Measurements from ENCODE around the gene MYO5A.

DNA sequence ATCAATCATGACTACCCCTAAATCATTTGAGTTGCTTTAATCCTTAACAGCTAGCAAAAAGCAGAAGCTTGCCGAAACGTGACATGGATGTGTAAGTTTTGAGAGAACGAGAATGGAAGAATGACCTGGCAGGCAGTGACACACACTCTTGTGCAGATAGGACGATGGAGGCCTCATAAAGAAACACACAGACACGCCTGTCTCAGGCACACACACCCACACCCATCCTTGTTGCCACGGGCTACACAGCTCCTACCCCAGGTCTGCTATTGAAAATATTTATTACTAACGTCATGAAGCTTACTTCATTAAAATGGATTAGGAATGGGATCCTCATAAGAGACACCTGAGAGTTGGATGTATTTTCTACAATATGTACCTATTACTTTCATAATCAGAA lies 241.6 kb downstream of the MYO5A start:
- TF ChIP-seq, protein P1, sequence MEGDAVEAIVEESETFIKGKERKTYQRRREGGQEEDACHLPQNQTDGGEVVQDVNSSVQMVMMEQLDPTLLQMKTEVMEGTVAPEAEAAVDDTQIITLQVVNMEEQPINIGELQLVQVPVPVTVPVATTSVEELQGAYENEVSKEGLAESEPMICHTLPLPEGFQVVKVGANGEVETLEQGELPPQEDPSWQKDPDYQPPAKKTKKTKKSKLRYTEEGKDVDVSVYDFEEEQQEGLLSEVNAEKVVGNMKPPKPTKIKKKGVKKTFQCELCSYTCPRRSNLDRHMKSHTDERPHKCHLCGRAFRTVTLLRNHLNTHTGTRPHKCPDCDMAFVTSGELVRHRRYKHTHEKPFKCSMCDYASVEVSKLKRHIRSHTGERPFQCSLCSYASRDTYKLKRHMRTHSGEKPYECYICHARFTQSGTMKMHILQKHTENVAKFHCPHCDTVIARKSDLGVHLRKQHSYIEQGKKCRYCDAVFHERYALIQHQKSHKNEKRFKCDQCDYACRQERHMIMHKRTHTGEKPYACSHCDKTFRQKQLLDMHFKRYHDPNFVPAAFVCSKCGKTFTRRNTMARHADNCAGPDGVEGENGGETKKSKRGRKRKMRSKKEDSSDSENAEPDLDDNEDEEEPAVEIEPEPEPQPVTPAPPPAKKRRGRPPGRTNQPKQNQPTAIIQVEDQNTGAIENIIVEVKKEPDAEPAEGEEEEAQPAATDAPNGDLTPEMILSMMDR (IDR thresholded peaks at IDR 0.05; ENCODE audit: low read length): no peak
- no peak for TF ChIP-seq EZH2 (optimal IDR thresholded peaks at IDR 0.05; ENCODE audit: low read depth, low read length)
- TF ChIP-seq EZH2phosphoT487 (IDR thresholded peaks at IDR 0.05; ENCODE audit: low read length): no peak

Data from MM.1S (cell line).